ENCODE measurements around the gene RSBN1L. TPM values are rescaled to one million over a fixed set of nuclear protein-coding genes. Genes with fewer than 3 reads are reported as not detected.

Gene RSBN1L
- total and polyA plus RNA-seq, 2 donors (not counting 3 experiments of a cell fraction or from before 2014, with no cell fraction given): 3.0 to 13.1 TPM

GRCh38 chr7:77771901-77772300 lies 75.6 kb downstream of the RSBN1L start:
- H3K27me3 ChIP-seq (ENCODE audit: control insufficient read depth in 2 of 2, insufficient read depth in 2 of 2, low read length in 2 of 2): no peaks in the 10 kb centered on the region
- FAIRE-seq (no peak), DNase-seq (ENCODE audit: low read depth, low spot score) (no peak)
- TF ChIP-seq MYC (IDR thresholded peaks at IDR 0.05; ENCODE audit: low read depth, low read length) (no peak), POLR2AphosphoS5 (IDR thresholded peaks at IDR 0.05; ENCODE audit: insufficient read depth, low read depth, low read length) (no peak), MAX (IDR thresholded peaks at IDR 0.05; ENCODE audit: insufficient read depth, insufficient read length) (no peak), EZH2 (IDR thresholded peaks at IDR 0.05; ENCODE audit: borderline replicate concordance, low read depth, low read length, severe bottlenecking) (no peak), FOS (IDR thresholded peaks at IDR 0.05; ENCODE audit: borderline replicate concordance, insufficient read depth, low read length) (no peak), GATA2 (IDR thresholded peaks at IDR 0.05; ENCODE audit: insufficient read depth, insufficient read length, low read depth, low read length) (no peak), JUN (IDR thresholded peaks at IDR 0.05; ENCODE audit: borderline replicate concordance, insufficient read depth, insufficient read length, low read depth) (no peak), POLR2A (IDR thresholded peaks at IDR 0.05; ENCODE audit: low read depth, low read length) (no peak)
- TF ChIP-seq, protein P1, sequence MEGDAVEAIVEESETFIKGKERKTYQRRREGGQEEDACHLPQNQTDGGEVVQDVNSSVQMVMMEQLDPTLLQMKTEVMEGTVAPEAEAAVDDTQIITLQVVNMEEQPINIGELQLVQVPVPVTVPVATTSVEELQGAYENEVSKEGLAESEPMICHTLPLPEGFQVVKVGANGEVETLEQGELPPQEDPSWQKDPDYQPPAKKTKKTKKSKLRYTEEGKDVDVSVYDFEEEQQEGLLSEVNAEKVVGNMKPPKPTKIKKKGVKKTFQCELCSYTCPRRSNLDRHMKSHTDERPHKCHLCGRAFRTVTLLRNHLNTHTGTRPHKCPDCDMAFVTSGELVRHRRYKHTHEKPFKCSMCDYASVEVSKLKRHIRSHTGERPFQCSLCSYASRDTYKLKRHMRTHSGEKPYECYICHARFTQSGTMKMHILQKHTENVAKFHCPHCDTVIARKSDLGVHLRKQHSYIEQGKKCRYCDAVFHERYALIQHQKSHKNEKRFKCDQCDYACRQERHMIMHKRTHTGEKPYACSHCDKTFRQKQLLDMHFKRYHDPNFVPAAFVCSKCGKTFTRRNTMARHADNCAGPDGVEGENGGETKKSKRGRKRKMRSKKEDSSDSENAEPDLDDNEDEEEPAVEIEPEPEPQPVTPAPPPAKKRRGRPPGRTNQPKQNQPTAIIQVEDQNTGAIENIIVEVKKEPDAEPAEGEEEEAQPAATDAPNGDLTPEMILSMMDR (IDR thresholded peaks at IDR 0.05; ENCODE audit: extremely low read depth in 1 of 2, insufficient read depth in 1 of 2, low read depth in 1 of 2, low read length in 2 of 2): no peak
- no peak overlapping the region for H3K4me2 ChIP-seq (ENCODE audit: insufficient read depth, low read length)
- H3K27ac ChIP-seq (ENCODE audit: insufficient read depth, low read depth, low read length): no peak overlapping the region
- no peaks in the 10 kb centered on the region for H3K9me3 ChIP-seq (replicated peaks; ENCODE audit: control insufficient read depth, insufficient read depth, low read length)
- H3K79me2 ChIP-seq (ENCODE audit: control insufficient read depth, insufficient read depth, low read length): no peaks in the 10 kb centered on the region
- no peak overlapping the region for H3K9ac ChIP-seq (replicated peaks; ENCODE audit: extremely low read depth, insufficient read depth, low read length)
- H3K36me3 ChIP-seq (ENCODE audit: control insufficient read depth in 2 of 2, extremely low read depth in 1 of 2, insufficient read depth in 2 of 2, low read length in 2 of 2): no peaks in the 10 kb centered on the region
- ChIA-PET POLR2A (no interaction called here), CTCF (no interaction called here)
- no peak overlapping the region for H3K4me3 ChIP-seq (replicated peaks in 1 of 3; ENCODE audit: insufficient read depth in 1 of 3, low read depth in 1 of 3, low read length in 3 of 3)
- intact Hi-C loops (cut with micrococcal nuclease): no loop called here
- H3K4me1 ChIP-seq (ENCODE audit: control insufficient read depth, extremely low read depth, insufficient read depth, low read length): no peaks in the 10 kb centered on the region
- H4K20me1 ChIP-seq (replicated peaks; ENCODE audit: control insufficient read depth, extremely low read depth, insufficient read depth, low read length): peaks cover under 1% of the 10 kb centered on the region
- H2AFZ ChIP-seq (ENCODE audit: low read depth, low read length): no peak overlapping the region
- dilution Hi-C loops (cut with MboI; ENCODE audit: extremely low pct_ligation_motif_present, low sequenced_read_pairs): no loop called here
- BruUV-seq (replicated peaks): no TSS peak
- no peaks in the 10 kb centered on the region for H3K9me1 ChIP-seq (replicated peaks; ENCODE audit: control insufficient read depth, extremely low read depth, insufficient read depth, low read length)
